Aorta (tissue), 5 donors: ENCODE data around the gene RNF113B. TPM values are rescaled to one million over a fixed set of nuclear protein-coding genes. Genes with fewer than 3 reads are reported as not detected.

Experiments used
- ATAC-seq: fragments of 200-7000 bp; cut with Tn5 transposase; one replicate; pipeline ENCODE4 v1.9.1; 2022; ENCODE audit warnings: moderate library complexity; ENCODE audit not compliant: low FRiP score
- DNase-seq, 2 donors: peaks; one replicate each; pipeline ENCODE4 v3.0.0-alpha.2; 2020
- H3K27ac ChIP-seq, 2 donors: one replicate each; pipeline ENCODE4 v1.5.1; 2013; ENCODE audit warnings: low read length in 2 of 2, mild to moderate bottlenecking in 2 of 2, moderate library complexity in 2 of 2, control low read depth in 1 of 2, inconsistent platforms in 1 of 2, low read depth in 1 of 2
- H3K27me3 ChIP-seq, 2 donors: one replicate each; pipeline ENCODE4 v1.6.1; 2013; ENCODE audit warnings: control low read depth in 1 of 2, low read length in 1 of 2, mild to moderate bottlenecking in 1 of 2, moderate library complexity in 1 of 2; ENCODE audit not compliant: insufficient read depth in 2 of 2, control insufficient read depth in 1 of 2
- H3K36me3 ChIP-seq, 2 donors: one replicate each; pipeline ENCODE4 v1.6.1; 2013; ENCODE audit warnings: control low read depth in 1 of 2, low read length in 1 of 2, mild to moderate bottlenecking in 1 of 2; ENCODE audit not compliant: insufficient read depth in 2 of 2, control insufficient read depth in 1 of 2
- H3K4me1 ChIP-seq, 2 donors: one replicate each; pipeline ENCODE4 v1.6.1; 2013; ENCODE audit warnings: low read length in 2 of 2, control low read depth in 1 of 2, mild to moderate bottlenecking in 1 of 2, moderate library complexity in 1 of 2; ENCODE audit not compliant: insufficient read depth in 2 of 2, control insufficient read depth in 1 of 2
- H3K4me3 ChIP-seq, 2 donors: one replicate each; pipeline ENCODE4 v1.5.1; 2013; ENCODE audit warnings: low read length in 2 of 2, control low read depth in 1 of 2, mild to moderate bottlenecking in 1 of 2
- H3K9me3 ChIP-seq: one replicate; pipeline ENCODE4 v1.6.1; 2013; ENCODE audit warnings: mild to moderate bottlenecking, low read length; ENCODE audit not compliant: control insufficient read depth
- WGBS, 2 donors: extraction: QIAGEN DNeasy Blood & Tissue Kit; methylation state at CpG; one replicate each; pipeline ENCODE4 v1.1.7; 2013; 5-methylcytosine and 5-hydroxymethylcytosine counted together
- intact Hi-C, 2 donors: fragments of 100-400 bp; cut with DNase I; formaldehyde crosslinking; loops; one replicate each; pipeline versions ENCODE4 v1.14.2 to v1.15.0; 2022
- polyA plus RNA-seq, 2 donors: library from polyadenylated mRNA; stranded (reverse); fragments of 200-250 nt; gene quantifications; one replicate each; pipeline ENCODE4 v1.2.3, GENCODE V29; 2013
- total RNA-seq, 2 donors: library from RNA; stranded (reverse); fragmentation: NEBNext Ultra II Directional; extraction: Animal tissue kit (Norgen Biotek cat#: 25700); gene quantifications; one replicate each; pipeline ENCODE4 v1.2.1, GENCODE V29; 2021
- donor health status: healthy with polysubstance abuse.
- donor health status: Bipolar disorder and iron deficiency.
- donor health status: DM: no; HTN: no; CAD: no.
- donor health status: DM: no; HTN: no; CAD: no.
- donor health status: DM: yes; HTN: yes; CAD: no.

The RNF113B gene
- total and polyA plus RNA-seq, 4 donors = not detected

GRCh38 chr13:98143157-98143553 lies 33.9 kb downstream of the RNF113B start:
- Histone ChIP-seq H3K4me1 (no peaks in the 10 kb centered on the region), H3K27me3 (no peaks in the 10 kb centered on the region), H3K27ac (no peak overlapping the region), H3K9me3 (no peaks in the 10 kb centered on the region), H3K36me3 (no peaks in the 10 kb centered on the region), H3K4me3 (peak overlapping the region; percentile 62 to 95)
- DNase-seq (peak; percentile 57 to 87), ATAC-seq (peak; percentile 31)
- WGBS, 2 donors = 0 to 1% methylated on average over 41 to 66 of the region's 66 CpGs
- intact Hi-C loops = loop anchor here (10.0 kb wide), 2 partner anchors 72 to 302 kb away; no protein-coding TSS in a partner anchor

- no peaks in the 10 kb centered on the region for H3K27me3 ChIP-seq
- H3K9me3 ChIP-seq = no peaks in the 10 kb centered on the region
- ATAC-seq (peak; percentile 90), DNase-seq (peak; percentile 80 to 89)
- peak within 1 kb of the TSS; percentile 62 to 95 for H3K4me3 ChIP-seq
- 1% methylated on average over 78 to 98 of the region's 98 CpGs for WGBS, 2 donors
- H3K27ac ChIP-seq = no peak within 1 kb of the TSS
- no peaks in the 10 kb centered on the region for H3K4me1 ChIP-seq
- no peaks in the 10 kb centered on the region for H3K36me3 ChIP-seq
- intact Hi-C loops = loop anchor here (10.0 kb wide), 2 partner anchors 72 to 302 kb away; no protein-coding TSS in a partner anchor
Measured at GRCh38 chr13:98142380-98143156, 34.5 kb downstream of the RNF113B start, which contains the start of gene FARP1. Gene FARP1 (plus strand): TSS chr13:98143094. CDS start chr13:98213243, 70,149 bp downstream.

GRCh38 chr13:98141509-98142379 lies 35.3 kb downstream of the RNF113B start:
- H3K27ac ChIP-seq = no peak overlapping the region
- DNase-seq (peak in 1 of 2 donors; percentile 60), ATAC-seq (peak; percentile 15)
- H3K9me3 ChIP-seq = no peaks in the 10 kb centered on the region
- WGBS, 2 donors = 34 to 39% methylated on average over 27 of the region's 27 CpGs
- no peak overlapping the region for H3K4me3 ChIP-seq
- H3K36me3 ChIP-seq = no peaks in the 10 kb centered on the region
- no peaks in the 10 kb centered on the region for H3K27me3 ChIP-seq
- H3K4me1 ChIP-seq = no peaks in the 10 kb centered on the region
- intact Hi-C loops = loop anchor here (10.0 kb wide), 2 partner anchors 73 to 303 kb away; no protein-coding TSS in a partner anchor

GRCh38 chr13:98141091-98141490 lies 36.0 kb downstream of the RNF113B start:
- DNase-seq (no peak), ATAC-seq (no peak)
- Histone ChIP-seq H3K9me3 (no peaks in the 10 kb centered on the region), H3K4me1 (no peaks in the 10 kb centered on the region), H3K27ac (no peak overlapping the region), H3K36me3 (no peaks in the 10 kb centered on the region), H3K27me3 (no peaks in the 10 kb centered on the region), H3K4me3 (no peak overlapping the region)
- 93% methylated on average over 7 of the region's 7 CpGs for WGBS, 2 donors
- intact Hi-C loops = loop anchor here (10.0 kb wide), 2 partner anchors 74 to 304 kb away; no protein-coding TSS in a partner anchor

GRCh38 chr13:98134901-98135300 lies 42.2 kb downstream of the RNF113B start:
- no peak overlapping the region for H3K4me3 ChIP-seq
- H3K27ac ChIP-seq = no peak overlapping the region
- no peak for ATAC-seq
- intact Hi-C loops = no loop called here
- H3K9me3 ChIP-seq = no peaks in the 10 kb centered on the region
- H3K4me1 ChIP-seq = no peaks in the 10 kb centered on the region
- 82 to 91% methylated on average over 1 of the region's 1 CpG for WGBS, 2 donors
- no peaks in the 10 kb centered on the region for H3K36me3 ChIP-seq
- H3K27me3 ChIP-seq = peaks cover 0 to 2% of the 10 kb centered on the region in 2 donors
- DNase-seq = no peak

GRCh38 chr13:98133946-98134345 lies 43.1 kb downstream of the RNF113B start:
- intact Hi-C loops = no loop called here
- no peaks in the 10 kb centered on the region for H3K36me3 ChIP-seq
- DNase-seq (no peak), ATAC-seq (no peak)
- H3K27ac ChIP-seq = no peak overlapping the region
- H3K9me3 ChIP-seq = no peaks in the 10 kb centered on the region
- no peaks in the 10 kb centered on the region for H3K4me1 ChIP-seq
- no peak overlapping the region for H3K4me3 ChIP-seq
- peaks cover 0 to 2% of the 10 kb centered on the region in 2 donors for H3K27me3 ChIP-seq
- 70 to 72% methylated on average over 3 of the region's 3 CpGs for WGBS, 2 donors

- WGBS, 2 donors = 88 to 90% methylated on average over 5 of the region's 5 CpGs
- peaks cover 0 to 2% of the 10 kb centered on the region in 2 donors for H3K27me3 ChIP-seq
- H3K9me3 ChIP-seq = no peaks in the 10 kb centered on the region
- no peaks in the 10 kb centered on the region for H3K4me1 ChIP-seq
- DNase-seq (no peak), ATAC-seq (no peak)
- H3K36me3 ChIP-seq = no peaks in the 10 kb centered on the region
- H3K27ac ChIP-seq = no peak overlapping the region
- no peak overlapping the region for H3K4me3 ChIP-seq
- intact Hi-C loops = no loop called here
Measured at GRCh38 chr13:98129059-98129746, 47.9 kb downstream of the RNF113B start.
